DMS114 treated with DMSO at 0.1 percent for 48 hours (cell line): ENCODE results near the gene DNAH1.

Experiments
- DNase-seq: peaks from one replicate; lab custom pipeline; 2025; ENCODE audit not compliant: unreplicated experiment; lab: John Stamatoyannopoulos, UW

Gene DNAH1

DNA sequence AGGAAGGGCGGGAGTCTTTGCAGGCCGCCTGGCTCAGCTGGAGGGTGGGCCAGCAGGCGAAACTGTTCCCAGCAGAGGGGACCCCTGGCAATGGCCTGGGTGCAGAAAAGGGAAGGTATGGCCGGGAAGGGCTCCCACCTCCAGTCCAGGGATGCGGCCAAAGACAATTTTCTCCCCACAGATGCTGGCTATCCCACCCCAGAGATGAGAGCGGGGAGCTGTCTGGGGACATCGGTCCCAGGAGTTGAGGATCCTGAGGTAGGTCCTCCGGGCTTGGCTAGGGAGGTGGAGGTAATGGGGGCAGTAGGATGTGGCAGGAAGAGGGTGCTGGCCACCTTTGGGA lies 127.1 kb downstream of the DNAH1 start:
- DNase-seq, result no peak

DNA sequence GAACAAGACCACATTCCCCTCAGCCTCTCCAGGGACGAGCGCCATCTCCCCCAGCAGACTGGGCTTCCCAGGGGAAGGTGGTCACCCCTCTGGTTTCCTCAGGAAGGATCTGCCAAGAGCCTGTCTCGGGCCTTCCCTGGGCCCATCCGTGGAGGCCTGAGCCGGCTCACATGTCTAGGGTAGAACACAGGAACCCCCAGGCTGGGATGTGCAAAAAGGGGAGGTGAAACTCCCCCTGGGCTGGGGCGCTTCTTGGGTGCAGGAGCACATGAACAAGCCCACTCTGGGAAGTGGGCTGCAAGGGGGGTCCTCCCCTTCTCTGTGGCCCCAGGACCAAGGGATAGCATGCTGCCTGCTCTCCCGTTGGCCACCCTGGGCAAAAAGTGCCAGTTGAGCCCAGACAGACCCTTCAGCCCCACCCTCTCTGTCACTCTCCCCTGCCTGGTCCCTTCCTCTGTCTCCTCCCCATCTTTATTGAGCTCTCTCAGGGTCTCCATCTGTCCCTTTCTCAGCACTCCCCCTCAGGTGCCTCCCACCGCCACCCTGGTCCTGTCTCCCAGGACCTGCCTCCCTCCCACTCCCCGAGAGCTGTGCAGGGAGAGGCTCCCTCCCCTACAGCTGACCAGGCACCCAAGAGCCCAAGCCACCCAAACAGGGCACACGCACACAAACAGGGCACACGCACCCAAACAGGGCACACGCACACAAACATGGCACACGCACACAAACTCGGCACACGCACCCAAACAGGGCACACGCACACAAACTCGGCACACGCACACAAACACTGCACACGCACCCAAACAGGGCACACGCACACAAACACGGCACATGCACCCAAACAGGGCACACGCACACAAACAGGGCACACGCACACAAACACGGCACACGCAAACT lies 127.9 kb downstream of the DNAH1 start:
- DNase-seq, result no peak

DNA sequence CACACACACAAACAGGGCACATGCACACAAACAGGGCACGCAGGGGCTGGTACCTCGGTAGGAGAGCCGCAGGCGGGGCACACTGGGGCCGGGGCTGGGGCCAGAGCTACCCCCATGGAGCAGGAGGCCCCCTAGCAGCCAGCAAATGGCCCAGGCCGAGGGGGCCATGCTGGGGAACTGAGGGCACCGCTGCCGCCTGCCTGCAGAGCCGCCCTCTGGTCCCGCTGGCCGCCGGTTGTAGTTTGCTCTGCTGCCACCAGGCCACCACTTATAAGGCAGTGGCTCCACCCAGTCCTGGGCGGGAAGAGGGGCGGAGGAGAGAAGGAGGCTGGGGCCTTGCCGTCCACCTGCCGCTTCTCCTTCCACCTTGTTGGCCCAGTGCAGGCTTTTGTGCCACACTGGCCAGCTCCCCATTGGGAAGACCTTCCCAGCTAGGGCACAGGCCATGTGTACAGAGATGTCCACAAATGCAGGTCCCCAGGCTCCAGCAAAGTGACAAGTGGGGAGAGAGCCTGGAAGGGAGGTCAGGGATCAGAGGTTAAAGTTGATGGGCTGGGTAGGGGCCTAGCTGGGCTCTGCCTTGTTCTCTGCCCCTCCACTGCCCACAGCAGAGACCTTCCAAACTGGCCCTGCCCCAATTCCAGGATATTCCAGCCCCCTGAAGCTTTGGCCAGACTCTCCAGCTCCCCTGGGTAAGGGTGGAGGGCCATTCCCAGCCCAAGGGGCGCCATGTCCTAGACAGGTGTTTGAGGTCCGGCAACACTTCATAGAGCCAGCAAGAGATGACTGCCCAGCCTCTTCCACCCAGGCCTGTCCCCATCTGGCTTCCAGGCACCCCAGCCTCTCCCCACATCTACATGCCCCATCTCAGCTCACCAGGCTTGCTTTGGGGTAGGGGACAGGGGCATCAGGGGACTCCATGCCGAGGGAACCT lies 129.0 kb downstream of the DNAH1 start, which contains the start of gene SEMA3G:
TSS of gene SEMA3G (minus strand) at position 244 of the 934 bp plus-strand sequence. CDS start at position 168, 76 bp downstream.
- no peak for DNase-seq

DNA sequence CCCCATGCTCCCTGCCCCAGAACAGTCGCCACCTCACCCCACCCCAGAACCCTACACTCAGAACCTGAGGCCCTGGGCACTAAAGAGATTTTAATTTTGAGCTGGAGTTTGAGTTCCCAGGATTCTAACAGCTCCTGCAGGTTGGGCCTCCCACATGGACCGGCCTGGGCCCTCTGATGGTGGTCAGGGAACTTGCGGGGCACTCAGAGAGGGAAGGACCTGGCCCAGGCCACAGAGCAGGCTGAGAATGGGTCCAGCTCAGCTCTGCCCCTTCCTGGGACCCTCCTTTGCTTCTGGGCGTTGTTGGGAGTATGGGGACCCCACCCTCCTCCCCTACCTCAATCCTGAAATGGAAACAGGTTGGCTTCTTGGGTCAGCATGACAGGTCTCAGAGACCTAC lies 129.9 kb downstream of the DNAH1 start:
- DNase-seq, result no peak

DNA sequence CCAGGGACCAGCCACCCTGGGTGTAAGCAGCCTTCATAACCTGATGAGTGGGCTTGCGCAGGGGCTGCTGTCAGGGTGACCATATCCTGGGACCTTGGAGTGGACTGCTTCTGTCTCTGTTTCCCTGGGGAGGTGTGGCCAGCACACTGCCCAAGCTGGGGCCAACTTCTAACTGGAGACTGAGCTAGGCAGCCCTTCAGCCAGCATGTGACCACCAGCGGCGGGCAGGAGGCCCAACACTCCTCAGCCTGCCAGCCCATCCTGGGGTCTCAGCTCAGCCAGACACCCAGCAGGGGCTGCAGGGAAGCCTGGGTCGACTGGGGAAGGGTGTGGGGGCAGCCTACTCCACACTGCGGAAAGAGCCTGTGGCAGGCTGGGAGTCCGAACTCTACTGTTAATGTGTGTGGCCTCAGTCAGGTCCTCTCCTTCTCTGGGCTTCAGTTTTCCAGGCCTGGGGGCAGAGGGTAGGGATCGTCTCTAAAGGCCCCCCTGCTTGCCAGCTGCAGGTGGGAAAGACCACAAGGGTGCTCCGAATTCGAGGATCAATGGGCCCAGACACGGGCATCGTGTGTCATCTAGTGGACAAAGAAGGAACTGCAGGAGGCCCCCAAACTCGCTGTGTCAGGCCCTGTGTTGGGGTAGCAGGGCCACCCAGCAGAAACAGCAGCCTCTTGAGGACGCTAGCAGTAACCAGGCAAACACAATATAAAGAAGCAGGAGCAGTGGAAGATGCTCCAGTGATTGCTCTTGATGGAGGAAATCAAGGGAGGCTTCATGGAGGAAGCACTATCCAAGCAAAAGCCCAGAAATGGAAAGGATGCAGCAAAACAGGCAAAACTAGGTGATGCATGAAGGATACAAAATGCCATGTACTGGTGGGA lies 130.8 kb downstream of the DNAH1 start:
- DNase-seq, result peak; percentile 30

DNA sequence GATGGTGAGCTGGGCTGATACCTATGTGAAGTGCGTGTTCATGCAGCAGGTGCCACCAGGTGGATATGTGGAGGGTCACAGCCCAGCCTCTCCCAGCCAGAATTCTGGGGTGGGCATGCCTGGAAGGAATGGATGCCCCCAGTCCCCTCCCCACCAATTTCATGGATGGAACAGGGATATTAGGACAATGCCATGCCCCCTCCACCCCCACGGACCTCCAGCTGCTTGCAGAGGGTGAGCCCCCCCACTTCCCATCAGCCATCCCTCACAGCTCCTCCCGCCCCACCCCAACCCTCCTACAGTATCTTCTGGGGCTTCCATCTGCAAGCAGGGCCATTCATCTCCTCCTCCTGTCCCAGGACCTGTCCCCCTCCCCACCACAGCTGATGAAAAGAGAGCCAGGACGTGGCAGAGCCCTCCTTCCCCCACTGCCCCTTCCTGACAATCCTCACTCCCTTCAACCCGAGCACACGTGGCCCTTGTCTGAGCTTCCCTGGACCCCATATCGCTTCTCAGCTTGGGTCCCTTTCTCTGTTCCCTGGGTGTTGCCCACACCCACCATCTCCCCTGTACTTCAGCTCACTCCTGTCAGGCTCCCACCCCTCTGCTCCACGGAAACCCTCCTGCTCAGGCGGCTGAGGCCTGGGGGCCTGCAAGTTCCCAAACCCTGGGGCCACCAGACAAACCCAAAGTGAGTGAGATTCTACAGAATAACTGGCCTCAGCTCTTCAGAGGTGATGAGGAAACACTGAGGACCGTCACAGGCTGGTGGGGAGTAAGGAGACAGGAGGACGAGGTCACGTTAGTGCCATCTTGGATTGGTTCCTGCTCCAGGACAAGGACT lies 131.6 kb downstream of the DNAH1 start:
- no peak for DNase-seq
